GM12878 (cell line): Measurements from ENCODE around the gene CLPTM1. TPM values are rescaled to one million over a fixed set of nuclear protein-coding genes. Genes with fewer than 3 reads are reported as not detected.

Source experiments
- ATAC-seq: fragments of 200-7000 bp; cut with Tn5 transposase; 3 replicates; pipeline ENCODE4 v1.9.1; 2020; ENCODE audit warnings: mild to moderate bottlenecking, moderate library complexity
- BruUV-seq: library from RNA; stranded (reverse); fragments of 400-500 nt; replicated peaks from 2 replicates; lab custom pipeline; 2021; lab: Mats Ljungman, UMichigan
- CTCF ChIA-PET: fragments of 300-600 bp; sonication (Branson Sonifier 250); formaldehyde crosslinking; extraction: SDS; loops from one replicate; lab custom pipeline; 2021; ENCODE audit warnings: inconsistent platforms; lab: Yijun Ruan, JAX
- POLR2A ChIA-PET: fragments of 350-600 bp; formaldehyde crosslinking; extraction: SDS; loops from one replicate; lab custom pipeline; 2021; ENCODE audit warnings: inconsistent platforms; lab: Charles Lee
- RAD21 ChIA-PET: fragments of 300-600 bp; sonication (Branson Sonifier 250); formaldehyde crosslinking; loops from one replicate; lab custom pipeline; 2023; ENCODE audit warnings: antibody characterized with exemption; ENCODE audit not compliant: unreplicated experiment; lab: Charles Lee
- SMC1A ChIA-PET: fragments of 300-600 bp; sonication (Branson Sonifier 250); formaldehyde crosslinking; loops from one replicate; lab custom pipeline; 2023; ENCODE audit not compliant: unreplicated experiment, uncharacterized antibody; lab: Charles Lee
- DNase-seq: peaks from one replicate; pipeline ENCODE4 v3.0.0-alpha.2; 2011; ENCODE audit warnings: low read depth, low spot score
- FAIRE-seq: peaks from 3 replicates; lab custom pipeline; 2011; peaks lifted over from hg19 to GRCh38; lab: Jason Lieb, UNC
- H2AFZ ChIP-seq: 2 replicates; pipeline ENCODE4 v1.6.0; 2011; ENCODE audit warnings: low read depth, low read length, control low read depth; ENCODE audit not compliant: control insufficient read depth
- H3K27ac ChIP-seq: 2 replicates; pipeline ENCODE4 v1.5.1; 2011; ENCODE audit warnings: control low read depth; ENCODE audit not compliant: control insufficient read depth, insufficient read depth
- H3K27me3 ChIP-seq, 2 experiments: replicated peaks in 1 of 2; 2 replicates each; pipeline versions ENCODE4 v1.6.0 to v1.6.1; 2011; ENCODE audit warnings: low read length in 1 of 2; ENCODE audit not compliant: control insufficient read depth in 2 of 2, insufficient read depth in 2 of 2
- H3K36me3 ChIP-seq, 2 experiments: 2 replicates each; pipeline ENCODE4 v1.5.1; 2011; ENCODE audit warnings: low read length in 1 of 2; ENCODE audit not compliant: control insufficient read depth in 2 of 2, insufficient read depth in 2 of 2
- H3K4me1 ChIP-seq: 2 replicates; pipeline ENCODE4 v1.6.1; 2011; ENCODE audit warnings: mild to moderate bottlenecking, low read length, moderate library complexity, mixed read lengths; ENCODE audit not compliant: control insufficient read depth, insufficient read depth
- H3K4me2 ChIP-seq: 2 replicates; pipeline ENCODE4 v1.6.0; 2011; ENCODE audit warnings: control low read depth; ENCODE audit not compliant: control insufficient read depth, insufficient read depth
- H3K4me3 ChIP-seq: fragments of 200-600 bp; sonication (generic); 2 replicates; pipeline ENCODE4 v1.5.1; 2016
- H3K79me2 ChIP-seq: 2 replicates; pipeline ENCODE4 v1.6.0; 2011; ENCODE audit warnings: low read length; ENCODE audit not compliant: control insufficient read depth, insufficient read depth
- H3K9ac ChIP-seq: 2 replicates; pipeline ENCODE4 v1.8.0; 2011; ENCODE audit warnings: low read length, control low read depth, mixed read lengths; ENCODE audit not compliant: control insufficient read depth, insufficient read depth
- H3K9me3 ChIP-seq: replicated peaks from 3 replicates; pipeline ENCODE4 v1.5.1; 2011; ENCODE audit warnings: mild to moderate bottlenecking, low read length; ENCODE audit not compliant: control insufficient read depth, insufficient read depth
- H4K20me1 ChIP-seq: 2 replicates; pipeline ENCODE4 v1.6.0; 2011; ENCODE audit not compliant: control insufficient read depth, insufficient read depth
- ESRRA ChIP-seq: IDR thresholded peaks from 2 replicates; pipeline ENCODE4 v1.6.1; 2012; ENCODE audit warnings: mild to moderate bottlenecking, low read length, improper control_type of control experiment
- PML ChIP-seq: IDR thresholded peaks from 2 replicates; pipeline ENCODE4 v1.6.1; 2012; ENCODE audit warnings: low read length, inconsistent platforms
- WGBS: methylation state at CpG from one replicate; pipeline ENCODE4 v1.1.6; 2016; ENCODE audit warnings: low lambda C conversion rate; ENCODE audit not compliant: insufficient replicate concordance, insufficient coverage; ENCODE audit errors: missing lambda C conversion rate; 5-methylcytosine and 5-hydroxymethylcytosine counted together
- in situ Hi-C: fragments of 300-500 bp; cut with MboI; formaldehyde crosslinking; loops from 9 replicates; pipeline ENCODE4 v1.14.3; 2018; ENCODE audit warnings: mixed read lengths
- intact Hi-C: fragments of 100-400 bp; cut with micrococcal nuclease; formaldehyde crosslinking; loops from one replicate; pipeline ENCODE4 v1.14.2; 2022; ENCODE audit not compliant: unreplicated experiment
- polyA plus RNA-seq, 11 experiments: library from polyadenylated mRNA; depleted of rRNA in 4 of 11; unstranded in 6 of 11; stranded (reverse) in 5 of 11; fragments of >200 nt; fragmentation: Nextera tagmentation in 4 of 11; fragmentation: Illumina TruSeq in 1 of 11; extraction: Ambion mirVana in 4 of 11; extraction: Trizol in 1 of 11; gene quantifications; 1 replicate in 1 of 11; 2 replicates in 10 of 11; pipeline versions ENCODE4 v1.2.1 to v1.2.3, GENCODE V29; 2011 to 2016; ENCODE audit warnings: inconsistent platforms in 2 of 11, missing spikeins in 2 of 11, low read depth in 1 of 11
- total RNA-seq, 4 experiments: library from RNA; depleted of rRNA in 3 of 4; stranded (reverse); fragments of >200 nt in 3 of 4; fragmentation: Illumina TruSeq in 1 of 4; extraction: Trizol in 1 of 4; gene quantifications; 2 replicates each; pipeline versions ENCODE4 v1.2.1 to v1.2.3, GENCODE V29; 2013 to 2021
- TF ChIP-seq, protein P1 (sequence below): fragments of 450-650 bp; IDR thresholded peaks from 2 replicates; pipeline ENCODE4 v1.6.1; 2017; ENCODE audit warnings: mild to moderate bottlenecking, moderate library complexity

Gene CLPTM1
- total and polyA plus RNA-seq, 10 of the 15 experiments (the other 5 are each of a cell fraction or from before 2014, with no cell fraction given) = 0.42 to 72.6 (median 35.2) TPM

GRCh38 chr19:44974857-44975256, 19.7 kb downstream of the CLPTM1 start:
- no TSS peak for BruUV-seq
- no peak for DNase-seq
- Histone ChIP-seq H3K4me3 (no peak overlapping the region), H3K79me2 (no peaks in the 10 kb centered on the region; the same call in 1 of the 2 replicates), H3K9ac (no peak overlapping the region), H3K4me1 (no peaks in the 10 kb centered on the region), H3K9me3 (no peaks in the 10 kb centered on the region), H4K20me1 (no peaks in the 10 kb centered on the region), H3K27ac (no peak overlapping the region), H3K4me2 (no peak overlapping the region), H3K27me3 (no peaks in the 10 kb centered on the region), H2AFZ (no peak overlapping the region), H3K36me3 (peaks cover 31 to 33% of the 10 kb centered on the region in 2 experiments)
- ChIA-PET POLR2A (interaction anchor here (0.6 kb wide), 2 partner anchors 23 to 404 kb away, joined by 4 to 5 read pairs; no protein-coding TSS in a partner anchor), SMC1A (interaction anchor here (1.8 kb wide), 1 partner anchor 15 kb away, joined by 4 read pairs; no protein-coding TSS in a partner anchor), RAD21 (interaction anchor here (1.1 kb wide), 1 partner anchor 85 kb away, joined by 3 read pairs; no protein-coding TSS in a partner anchor), CTCF (no interaction called here)
- no peak for TF ChIP-seq PML
- ATAC-seq = no peak
- no peak for FAIRE-seq
- 79% methylated on average over 5 of the region's 5 CpGs for WGBS
- in situ Hi-C loops = no loop called here
- intact Hi-C loops = no loop called here

- no peak for TF ChIP-seq ESRRA
- TF ChIP-seq, protein P1, sequence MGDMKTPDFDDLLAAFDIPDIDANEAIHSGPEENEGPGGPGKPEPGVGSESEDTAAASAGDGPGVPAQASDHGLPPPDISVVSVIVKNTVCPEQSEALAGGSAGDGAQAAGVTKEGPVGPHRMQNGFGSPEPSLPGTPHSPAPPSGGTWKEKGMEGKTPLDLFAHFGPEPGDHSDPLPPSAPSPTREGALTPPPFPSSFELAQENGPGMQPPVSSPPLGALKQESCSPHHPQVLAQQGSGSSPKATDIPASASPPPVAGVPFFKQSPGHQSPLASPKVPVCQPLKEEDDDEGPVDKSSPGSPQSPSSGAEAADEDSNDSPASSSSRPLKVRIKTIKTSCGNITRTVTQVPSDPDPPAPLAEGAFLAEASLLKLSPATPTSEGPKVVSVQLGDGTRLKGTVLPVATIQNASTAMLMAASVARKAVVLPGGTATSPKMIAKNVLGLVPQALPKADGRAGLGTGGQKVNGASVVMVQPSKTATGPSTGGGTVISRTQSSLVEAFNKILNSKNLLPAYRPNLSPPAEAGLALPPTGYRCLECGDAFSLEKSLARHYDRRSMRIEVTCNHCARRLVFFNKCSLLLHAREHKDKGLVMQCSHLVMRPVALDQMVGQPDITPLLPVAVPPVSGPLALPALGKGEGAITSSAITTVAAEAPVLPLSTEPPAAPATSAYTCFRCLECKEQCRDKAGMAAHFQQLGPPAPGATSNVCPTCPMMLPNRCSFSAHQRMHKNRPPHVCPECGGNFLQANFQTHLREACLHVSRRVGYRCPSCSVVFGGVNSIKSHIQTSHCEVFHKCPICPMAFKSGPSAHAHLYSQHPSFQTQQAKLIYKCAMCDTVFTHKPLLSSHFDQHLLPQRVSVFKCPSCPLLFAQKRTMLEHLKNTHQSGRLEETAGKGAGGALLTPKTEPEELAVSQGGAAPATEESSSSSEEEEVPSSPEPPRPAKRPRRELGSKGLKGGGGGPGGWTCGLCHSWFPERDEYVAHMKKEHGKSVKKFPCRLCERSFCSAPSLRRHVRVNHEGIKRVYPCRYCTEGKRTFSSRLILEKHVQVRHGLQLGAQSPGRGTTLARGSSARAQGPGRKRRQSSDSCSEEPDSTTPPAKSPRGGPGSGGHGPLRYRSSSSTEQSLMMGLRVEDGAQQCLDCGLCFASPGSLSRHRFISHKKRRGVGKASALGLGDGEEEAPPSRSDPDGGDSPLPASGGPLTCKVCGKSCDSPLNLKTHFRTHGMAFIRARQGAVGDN = no peak
- CTCF ChIA-PET = no interaction called here
- in situ Hi-C loops (no loop called here), intact Hi-C loops (no loop called here)
- DNase-seq (no peak), ATAC-seq (no peak), FAIRE-seq (no peak)
- H3K79me2 ChIP-seq = no peaks in the 10 kb centered on the region
- BruUV-seq = no TSS peak
- no peak overlapping the region for H3K9ac ChIP-seq
- H3K4me2 ChIP-seq = no peak overlapping the region
- H3K27me3 ChIP-seq = no peaks in the 10 kb centered on the region
- SMC1A ChIA-PET = interaction anchor here (1.8 kb wide), 1 partner anchor 15 kb away, joined by 4 read pairs; no protein-coding TSS in a partner anchor
- POLR2A ChIA-PET = interaction anchor here (0.6 kb wide), 1 partner anchor 22 kb away, joined by 5 read pairs; no protein-coding TSS in a partner anchor
- H4K20me1 ChIP-seq = no peaks in the 10 kb centered on the region
- no peak overlapping the region for H3K4me3 ChIP-seq
- no peak overlapping the region for H2AFZ ChIP-seq
- no peaks in the 10 kb centered on the region for H3K4me1 ChIP-seq
- H3K27ac ChIP-seq = no peak overlapping the region
- 100% methylated on average over 2 of the region's 4 CpGs for WGBS
- RAD21 ChIA-PET = no interaction called here
- no peaks in the 10 kb centered on the region for H3K9me3 ChIP-seq
- H3K36me3 ChIP-seq = peaks cover 32 to 35% of the 10 kb centered on the region in 2 experiments
Observed at GRCh38 chr19:44975444-44975843, 20.3 kb downstream of the CLPTM1 start.
